Brain microvascular endothelial cell (primary cell): Measurements from ENCODE around the gene GASK1A.

Experiments
- DNase-seq: peaks from one replicate; pipeline ENCODE4 v3.0.0-alpha.2; 2020
- H3K27ac ChIP-seq: fragments of 250-450 bp; sonication (Bioruptor Pico); 2 replicates; pipeline ENCODE4 v1.5.1; 2020; ENCODE audit warnings: mild to moderate bottlenecking, moderate library complexity
- H3K27me3 ChIP-seq: fragments of 250-450 bp; sonication (Bioruptor Pico); replicated peaks from 2 replicates; pipeline ENCODE4 v1.5.1; 2020; ENCODE audit warnings: mild to moderate bottlenecking
- H3K36me3 ChIP-seq: fragments of 250-450 bp; sonication (Bioruptor Pico); replicated peaks from 2 replicates; pipeline ENCODE4 v1.5.1; 2020; ENCODE audit warnings: mild to moderate bottlenecking
- H3K4me3 ChIP-seq: 2 replicates; pipeline ENCODE4 v1.5.1; 2011; ENCODE audit warnings: low read depth, mild to moderate bottlenecking, control low read depth, low read length, moderate library complexity
- in situ Hi-C: cut with HindIII; loops from 2 replicates; pipeline ENCODE4 v1.10.0; 2017; ENCODE audit warnings: low sequenced_read_pairs, low pct_ligation_motif_present
- TF ChIP-seq, protein P1 (sequence below): IDR thresholded peaks from 2 replicates; pipeline ENCODE4 v1.5.1; 2011; ENCODE audit warnings: low read depth, mild to moderate bottlenecking, moderate library complexity, low read length, control low read depth, inconsistent platforms; ENCODE audit errors: missing control alignments

Gene GASK1A

DNA sequence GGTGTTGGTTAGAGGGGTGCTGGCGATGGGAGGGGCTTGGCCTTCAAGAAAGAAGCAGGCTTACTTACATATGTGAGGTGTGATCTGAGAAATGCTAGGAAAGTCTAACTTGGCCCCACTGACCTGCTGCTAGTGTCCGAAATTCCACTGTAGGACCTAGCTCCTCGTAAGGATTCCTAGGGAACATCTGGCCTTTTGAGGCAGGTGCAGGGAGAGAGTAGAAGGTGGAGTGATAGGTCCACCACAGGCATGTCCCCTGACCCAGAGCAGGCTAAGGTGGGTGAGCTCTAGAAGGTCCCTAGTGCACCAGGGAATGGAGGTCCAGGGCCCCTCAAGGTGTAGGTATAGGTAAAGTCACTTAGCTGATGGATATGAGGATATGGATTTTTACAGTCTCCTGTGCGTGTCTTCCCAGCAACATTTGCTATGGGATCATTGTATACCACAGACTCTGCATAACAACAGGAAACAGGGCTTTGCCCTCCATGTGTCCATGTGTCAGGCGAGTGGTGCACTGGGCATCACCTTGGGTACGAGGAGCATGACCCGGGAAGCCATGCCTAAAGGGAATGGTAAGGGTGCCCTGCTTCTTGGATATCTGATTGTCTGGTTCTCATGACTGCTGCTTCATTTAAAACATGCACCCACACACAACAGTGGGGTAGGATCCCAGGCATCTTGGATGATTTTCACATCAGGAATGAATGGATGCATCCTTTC, 94.2 kb downstream of the GASK1A start:
- in situ Hi-C loops = no loop called here
- H3K27me3 ChIP-seq = no peaks in the 10 kb centered on the region
- no peak overlapping the region for H3K4me3 ChIP-seq
- TF ChIP-seq, protein P1, sequence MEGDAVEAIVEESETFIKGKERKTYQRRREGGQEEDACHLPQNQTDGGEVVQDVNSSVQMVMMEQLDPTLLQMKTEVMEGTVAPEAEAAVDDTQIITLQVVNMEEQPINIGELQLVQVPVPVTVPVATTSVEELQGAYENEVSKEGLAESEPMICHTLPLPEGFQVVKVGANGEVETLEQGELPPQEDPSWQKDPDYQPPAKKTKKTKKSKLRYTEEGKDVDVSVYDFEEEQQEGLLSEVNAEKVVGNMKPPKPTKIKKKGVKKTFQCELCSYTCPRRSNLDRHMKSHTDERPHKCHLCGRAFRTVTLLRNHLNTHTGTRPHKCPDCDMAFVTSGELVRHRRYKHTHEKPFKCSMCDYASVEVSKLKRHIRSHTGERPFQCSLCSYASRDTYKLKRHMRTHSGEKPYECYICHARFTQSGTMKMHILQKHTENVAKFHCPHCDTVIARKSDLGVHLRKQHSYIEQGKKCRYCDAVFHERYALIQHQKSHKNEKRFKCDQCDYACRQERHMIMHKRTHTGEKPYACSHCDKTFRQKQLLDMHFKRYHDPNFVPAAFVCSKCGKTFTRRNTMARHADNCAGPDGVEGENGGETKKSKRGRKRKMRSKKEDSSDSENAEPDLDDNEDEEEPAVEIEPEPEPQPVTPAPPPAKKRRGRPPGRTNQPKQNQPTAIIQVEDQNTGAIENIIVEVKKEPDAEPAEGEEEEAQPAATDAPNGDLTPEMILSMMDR = no peak
- DNase-seq = no peak
- H3K36me3 ChIP-seq = no peaks in the 10 kb centered on the region
- H3K27ac ChIP-seq = no peak overlapping the region

DNA sequence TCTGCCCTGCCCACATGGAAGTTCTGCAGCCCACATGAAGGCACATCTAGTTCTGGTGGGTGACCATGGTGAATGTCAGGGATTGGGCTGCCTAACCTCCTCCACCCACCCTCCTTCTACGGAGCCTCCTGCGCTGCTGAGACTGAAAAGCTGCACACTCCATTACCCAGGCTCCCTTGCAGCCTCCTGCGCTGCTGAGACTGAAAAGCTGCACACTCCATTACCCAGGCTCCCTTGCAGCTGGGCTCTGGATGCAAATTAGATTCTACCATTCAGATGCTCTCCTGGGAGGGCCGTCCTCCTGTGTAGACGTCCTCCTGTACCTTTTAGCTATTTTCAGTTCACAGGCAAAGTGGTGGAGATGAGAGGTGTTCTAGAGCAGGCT, 94.7 kb downstream of the GASK1A start:
- H3K27ac ChIP-seq = no peak overlapping the region
- no peak overlapping the region for H3K4me3 ChIP-seq
- DNase-seq = no peak
- TF ChIP-seq, protein P1 = no peak
- H3K27me3 ChIP-seq = no peaks in the 10 kb centered on the region
- no peaks in the 10 kb centered on the region for H3K36me3 ChIP-seq
- in situ Hi-C loops = no loop called here

DNA sequence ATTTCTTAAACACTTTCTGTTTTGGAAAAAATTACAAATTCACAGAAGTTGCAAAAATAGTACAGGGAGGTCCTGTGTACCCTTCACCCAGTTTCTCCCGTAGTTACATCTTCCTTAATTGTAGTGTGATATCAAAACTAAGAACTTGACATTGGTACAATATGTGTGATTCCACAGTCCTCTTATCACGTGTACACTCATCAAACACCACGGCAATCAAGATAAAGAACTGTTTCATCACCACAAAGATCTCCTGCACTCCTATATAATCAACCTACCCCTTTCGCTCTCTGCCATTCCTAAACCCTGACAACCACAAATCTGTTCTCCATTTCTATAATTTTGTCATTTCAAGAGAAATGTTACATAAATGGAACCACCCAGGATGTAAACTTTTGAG, 95.4 kb downstream of the GASK1A start:
- no peak overlapping the region for H3K4me3 ChIP-seq
- DNase-seq = no peak
- H3K27ac ChIP-seq = no peak overlapping the region
- TF ChIP-seq, protein P1 = no peak
- H3K27me3 ChIP-seq = no peaks in the 10 kb centered on the region
- no peaks in the 10 kb centered on the region for H3K36me3 ChIP-seq
- in situ Hi-C loops = no loop called here

DNA sequence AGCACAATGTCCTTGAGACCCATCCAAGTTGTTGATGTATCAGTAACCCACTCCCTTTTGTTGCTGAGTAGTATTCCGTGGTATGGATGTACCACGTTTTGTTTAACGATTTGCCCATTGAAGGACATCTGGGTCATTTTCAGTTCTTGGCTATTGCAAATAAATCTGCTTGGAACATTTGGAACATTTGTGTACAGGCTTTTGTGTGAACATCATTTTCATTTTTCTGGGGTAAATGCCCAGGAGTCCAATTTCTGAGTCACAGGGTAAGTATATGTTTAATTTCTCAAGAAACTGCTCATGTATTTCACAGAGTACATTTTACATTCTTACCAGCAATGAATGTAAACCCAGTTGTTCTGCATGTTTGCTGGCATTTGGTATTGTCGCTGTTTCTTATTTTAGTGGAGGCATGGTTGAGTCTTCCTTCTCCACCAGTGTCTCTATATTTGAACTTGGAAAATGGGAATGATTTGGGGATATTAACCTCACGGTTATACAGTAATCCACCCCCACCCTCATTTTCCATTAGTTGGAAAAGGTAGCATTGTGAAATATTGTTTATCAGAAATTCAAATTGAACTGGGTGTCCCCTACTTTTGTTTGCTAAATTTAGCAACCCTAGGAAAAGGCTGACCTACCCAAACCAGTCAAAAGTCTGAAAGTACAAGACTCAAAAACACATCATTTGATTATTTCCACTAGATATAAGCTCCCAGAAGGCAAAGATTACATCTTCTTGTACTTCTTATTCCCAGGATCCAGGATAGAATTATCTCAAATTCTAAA, 96.0 kb downstream of the GASK1A start:
- no peak overlapping the region for H3K4me3 ChIP-seq
- TF ChIP-seq, protein P1 = no peak
- H3K36me3 ChIP-seq = no peaks in the 10 kb centered on the region
- in situ Hi-C loops = no loop called here
- H3K27ac ChIP-seq = no peak overlapping the region
- no peaks in the 10 kb centered on the region for H3K27me3 ChIP-seq
- no peak for DNase-seq

DNA sequence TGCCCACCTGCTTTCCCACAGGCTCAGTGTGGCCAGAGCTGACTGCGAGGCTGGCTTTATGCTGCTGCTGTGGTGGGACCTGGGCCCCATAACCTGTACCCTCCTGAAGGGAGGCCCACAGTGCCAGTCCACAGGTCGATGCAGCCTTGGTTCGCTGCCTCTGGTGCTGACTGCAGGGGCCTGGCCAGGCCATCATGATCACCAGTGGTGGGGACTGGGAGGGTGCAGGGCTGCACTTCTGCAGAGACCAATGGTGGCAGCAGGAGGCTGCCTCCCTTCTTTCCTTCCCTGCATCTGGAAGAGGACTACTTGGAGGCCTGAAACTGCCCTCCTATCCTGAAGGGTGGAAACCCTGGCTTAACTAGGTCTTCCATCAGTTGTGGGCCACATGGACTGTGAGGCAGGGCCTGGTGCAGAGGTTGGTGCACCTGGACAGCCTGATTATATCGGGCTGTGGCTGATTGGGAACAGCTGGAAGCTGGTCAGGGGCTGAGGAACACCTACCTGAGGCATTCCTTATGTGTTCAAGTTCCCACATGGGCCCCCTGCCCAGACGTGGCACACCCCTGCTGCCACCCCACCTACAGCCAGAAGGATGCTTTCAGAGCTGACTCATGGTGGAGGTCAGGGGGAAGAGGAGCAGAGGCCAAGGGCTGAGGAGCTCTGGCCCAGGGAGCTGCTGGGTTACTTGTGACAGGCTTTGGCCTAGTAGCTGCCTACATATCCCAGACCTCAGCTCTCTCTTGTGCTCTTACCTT, 97.0 kb downstream of the GASK1A start:
- peaks cover 2% of the 10 kb centered on the region for H3K36me3 ChIP-seq
- no peaks in the 10 kb centered on the region for H3K27me3 ChIP-seq
- no peak for DNase-seq
- in situ Hi-C loops = no loop called here
- TF ChIP-seq, protein P1 = no peak
- H3K27ac ChIP-seq = no peak overlapping the region
- H3K4me3 ChIP-seq = no peak overlapping the region
